ENCODE data around the gene FIBIN. TPM values are rescaled to one million over a fixed set of nuclear protein-coding genes. Genes with fewer than 3 reads are reported as not detected.

FIBIN gene
- total and polyA plus RNA-seq, 2 donors from 2014 or later = 14.5 to 85.4 TPM

DNA sequence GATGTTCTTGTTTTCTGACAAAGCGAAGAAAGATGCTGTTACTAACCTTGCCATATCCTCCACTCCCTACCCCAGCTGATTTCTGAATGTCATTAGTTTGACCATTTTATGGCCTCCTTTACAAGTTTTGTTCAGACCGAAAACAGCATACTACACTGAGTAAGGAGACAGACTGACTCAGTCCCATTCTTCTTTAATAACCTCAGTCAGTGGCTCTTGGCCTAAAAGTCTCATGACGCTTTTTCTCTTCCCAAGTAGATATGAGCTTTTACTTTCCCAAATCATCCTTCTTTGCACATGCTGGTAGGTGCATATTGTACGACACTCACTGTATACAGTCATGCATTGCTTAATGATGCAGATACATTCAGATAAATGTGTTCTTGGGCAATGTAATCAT is 8.0 kb upstream of the FIBIN start:
- intact Hi-C loops (cut with DNase I) = no loop called here
- no peaks in the 10 kb centered on the region for H3K4me1 ChIP-seq (ENCODE audit: control insufficient read depth in 2 of 3, insufficient read depth in 2 of 3, low read depth in 1 of 3, low read length in 3 of 3)
- no peaks in the 10 kb centered on the region for H3K36me3 ChIP-seq (ENCODE audit: control insufficient read depth in 2 of 3, insufficient read depth in 3 of 3, low read length in 3 of 3)
- no peaks in the 10 kb centered on the region for H3K27me3 ChIP-seq (ENCODE audit: control insufficient read depth, insufficient read depth, low read length)
- DNase-seq (no peak), FAIRE-seq (no peak)
- TF ChIP-seq, protein P1, sequence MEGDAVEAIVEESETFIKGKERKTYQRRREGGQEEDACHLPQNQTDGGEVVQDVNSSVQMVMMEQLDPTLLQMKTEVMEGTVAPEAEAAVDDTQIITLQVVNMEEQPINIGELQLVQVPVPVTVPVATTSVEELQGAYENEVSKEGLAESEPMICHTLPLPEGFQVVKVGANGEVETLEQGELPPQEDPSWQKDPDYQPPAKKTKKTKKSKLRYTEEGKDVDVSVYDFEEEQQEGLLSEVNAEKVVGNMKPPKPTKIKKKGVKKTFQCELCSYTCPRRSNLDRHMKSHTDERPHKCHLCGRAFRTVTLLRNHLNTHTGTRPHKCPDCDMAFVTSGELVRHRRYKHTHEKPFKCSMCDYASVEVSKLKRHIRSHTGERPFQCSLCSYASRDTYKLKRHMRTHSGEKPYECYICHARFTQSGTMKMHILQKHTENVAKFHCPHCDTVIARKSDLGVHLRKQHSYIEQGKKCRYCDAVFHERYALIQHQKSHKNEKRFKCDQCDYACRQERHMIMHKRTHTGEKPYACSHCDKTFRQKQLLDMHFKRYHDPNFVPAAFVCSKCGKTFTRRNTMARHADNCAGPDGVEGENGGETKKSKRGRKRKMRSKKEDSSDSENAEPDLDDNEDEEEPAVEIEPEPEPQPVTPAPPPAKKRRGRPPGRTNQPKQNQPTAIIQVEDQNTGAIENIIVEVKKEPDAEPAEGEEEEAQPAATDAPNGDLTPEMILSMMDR (IDR thresholded peaks at IDR 0.05; ENCODE audit: borderline replicate concordance, extremely low read depth, insufficient read depth) = no peak
- H3K27ac ChIP-seq (ENCODE audit: low read depth in 2 of 2, low read length in 2 of 2) = no peak overlapping the region
- no peak overlapping the region for H3K9ac ChIP-seq (ENCODE audit: low read length in 3 of 3)
- H3K4me3 ChIP-seq (ENCODE audit: low read length in 3 of 3) = no peak overlapping the region
- H3K9me3 ChIP-seq (ENCODE audit: control insufficient read depth in 2 of 3, insufficient read depth in 1 of 3, low read length in 3 of 3) = no peaks in the 10 kb centered on the region

DNA sequence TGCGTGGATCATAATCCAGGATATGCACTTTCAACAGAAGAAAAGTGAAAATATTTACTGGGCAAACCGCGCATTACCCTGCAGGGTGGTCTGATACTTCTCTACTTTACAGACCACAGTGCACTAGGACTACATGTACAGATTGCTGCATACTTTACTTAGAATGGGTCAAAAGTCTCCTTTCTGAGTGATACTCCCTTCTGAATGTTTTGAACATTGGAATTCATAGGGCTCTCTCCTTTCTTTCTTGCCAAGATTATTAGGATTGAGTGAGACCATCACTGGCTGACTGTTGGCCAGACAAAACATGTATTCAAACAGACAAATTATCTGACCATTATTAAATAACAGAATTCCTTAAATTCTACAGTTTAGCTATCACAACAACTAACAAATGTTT is 6.6 kb upstream of the FIBIN start:
- intact Hi-C loops (cut with DNase I) = no loop called here

DNA sequence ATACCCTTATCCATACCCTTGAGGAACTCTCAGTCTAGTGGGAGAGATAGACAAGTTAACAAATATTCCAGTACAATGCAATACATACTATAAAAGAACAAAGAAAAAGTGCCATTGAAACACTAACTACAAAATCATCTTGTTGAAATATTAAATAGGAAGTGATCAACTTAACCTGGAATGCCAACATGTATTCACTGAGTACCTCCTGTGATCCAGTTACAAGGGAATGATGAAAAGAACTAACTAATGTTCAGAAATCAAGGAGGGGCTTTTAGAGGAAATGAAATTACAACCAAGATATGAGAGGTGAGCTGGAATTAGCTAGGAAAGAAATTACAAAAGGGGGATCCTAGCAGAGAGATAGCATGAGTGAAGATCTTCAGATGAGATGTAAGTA is 6.2 kb upstream of the FIBIN start:
- no peak overlapping the region for H3K4me3 ChIP-seq (ENCODE audit: low read length in 3 of 3)
- intact Hi-C loops (cut with DNase I) = no loop called here
- no peaks in the 10 kb centered on the region for H3K36me3 ChIP-seq (ENCODE audit: control insufficient read depth in 2 of 3, insufficient read depth in 3 of 3, low read length in 3 of 3)
- H3K9me3 ChIP-seq (ENCODE audit: control insufficient read depth in 2 of 3, insufficient read depth in 1 of 3, low read length in 3 of 3) = no peaks in the 10 kb centered on the region
- TF ChIP-seq, protein P1 (IDR thresholded peaks at IDR 0.05; ENCODE audit: borderline replicate concordance, extremely low read depth, insufficient read depth) = no peak
- DNase-seq (no peak), FAIRE-seq (no peak)
- H3K27ac ChIP-seq (ENCODE audit: low read depth in 2 of 2, low read length in 2 of 2) = no peak overlapping the region
- no peaks in the 10 kb centered on the region for H3K27me3 ChIP-seq (ENCODE audit: control insufficient read depth, insufficient read depth, low read length)
- no peaks in the 10 kb centered on the region for H3K4me1 ChIP-seq (ENCODE audit: control insufficient read depth in 2 of 3, insufficient read depth in 2 of 3, low read depth in 1 of 3, low read length in 3 of 3)
- H3K9ac ChIP-seq (ENCODE audit: low read length in 3 of 3) = no peak overlapping the region

More for the DNA sequence above, 6.6 kb upstream of the FIBIN start:
- no peaks in the 10 kb centered on the region for H3K36me3 ChIP-seq (ENCODE audit: control insufficient read depth in 2 of 3, insufficient read depth in 3 of 3, low read length in 3 of 3)
- no peak overlapping the region for H3K9ac ChIP-seq (ENCODE audit: low read length in 3 of 3)
- no peaks in the 10 kb centered on the region for H3K4me1 ChIP-seq (ENCODE audit: control insufficient read depth in 2 of 3, insufficient read depth in 2 of 3, low read depth in 1 of 3, low read length in 3 of 3)
- FAIRE-seq (no peak), DNase-seq (no peak)
- no peak overlapping the region for H3K27ac ChIP-seq (ENCODE audit: low read depth in 2 of 2, low read length in 2 of 2)
- TF ChIP-seq, protein P1 (IDR thresholded peaks at IDR 0.05; ENCODE audit: borderline replicate concordance, extremely low read depth, insufficient read depth) = no peak
- H3K27me3 ChIP-seq (ENCODE audit: control insufficient read depth, insufficient read depth, low read length) = no peaks in the 10 kb centered on the region
- H3K4me3 ChIP-seq (ENCODE audit: low read length in 3 of 3) = no peak overlapping the region
- no peaks in the 10 kb centered on the region for H3K9me3 ChIP-seq (ENCODE audit: control insufficient read depth in 2 of 3, insufficient read depth in 1 of 3, low read length in 3 of 3)

DNA sequence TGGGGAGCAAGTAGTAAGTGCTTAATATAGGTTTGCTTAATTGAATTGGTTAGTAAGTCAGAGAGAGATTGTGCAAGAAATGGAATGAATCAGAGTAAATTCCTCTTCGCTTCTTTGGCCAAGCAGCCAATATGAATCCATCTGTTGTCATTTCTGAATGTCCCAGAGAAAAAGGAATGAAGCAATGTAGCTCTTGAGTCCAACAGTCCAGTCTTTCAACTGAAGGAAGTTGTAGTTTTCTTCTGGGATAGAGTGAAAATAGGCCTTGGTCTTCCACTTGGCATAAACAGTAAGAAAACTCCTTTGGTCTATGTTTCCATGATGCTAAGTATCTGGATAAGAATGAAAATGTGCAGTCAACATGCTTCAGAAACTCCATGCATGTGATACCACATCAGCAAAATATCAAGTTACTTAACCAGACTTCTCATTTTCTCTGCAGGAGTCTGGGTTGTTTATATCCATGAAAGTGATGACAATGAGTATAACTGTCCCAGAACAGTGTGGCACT is 1.8 kb upstream of the FIBIN start:
- H3K9ac ChIP-seq (ENCODE audit: low read length in 3 of 3) = no peak overlapping the region
- TF ChIP-seq, protein P1 (IDR thresholded peaks at IDR 0.05; ENCODE audit: borderline replicate concordance, extremely low read depth, insufficient read depth) = no peak
- no peaks in the 10 kb centered on the region for H3K27me3 ChIP-seq (ENCODE audit: control insufficient read depth, insufficient read depth, low read length)
- no peaks in the 10 kb centered on the region for H3K36me3 ChIP-seq (ENCODE audit: control insufficient read depth in 2 of 3, insufficient read depth in 3 of 3, low read length in 3 of 3)
- no peak for FAIRE-seq
- H3K4me3 ChIP-seq (ENCODE audit: low read length in 3 of 3) = no peak overlapping the region
- H3K27ac ChIP-seq (ENCODE audit: low read depth in 2 of 2, low read length in 2 of 2) = no peak overlapping the region
- DNase-seq = no peak
- intact Hi-C loops (cut with DNase I) = no loop called here
- peaks cover 0 to 8% (median 0%) of the 10 kb centered on the region in 3 donors for H3K4me1 ChIP-seq (ENCODE audit: control insufficient read depth in 2 of 3, insufficient read depth in 2 of 3, low read depth in 1 of 3, low read length in 3 of 3)
- H3K9me3 ChIP-seq (ENCODE audit: control insufficient read depth in 2 of 3, insufficient read depth in 1 of 3, low read length in 3 of 3) = no peaks in the 10 kb centered on the region
